HFFc6 (cell line): ENCODE results near the gene MED22. TPM values are rescaled to one million over a fixed set of nuclear protein-coding genes. Genes with fewer than 3 reads are reported as not detected.

Experiments used
- DNase-seq: peaks from one replicate; pipeline ENCODE4 v3.0.0-alpha.2; 2018
- H3K27ac Mint-ChIP-seq: 2 replicates; pipeline ENCODE4 v1.8.0; 2020; ENCODE audit warnings: mild to moderate bottlenecking, mixed read lengths
- H3K27me3 Mint-ChIP-seq: 2 replicates; pipeline ENCODE4 v1.8.0; 2021; ENCODE audit warnings: mild to moderate bottlenecking, moderate library complexity, mixed read lengths; ENCODE audit not compliant: insufficient read depth
- H3K36me3 Mint-ChIP-seq: 2 replicates; pipeline ENCODE4 v1.8.0; 2021; ENCODE audit warnings: low read depth, mixed read lengths
- H3K4me1 Mint-ChIP-seq: 2 replicates; pipeline ENCODE4 v1.8.0; 2020; ENCODE audit warnings: low read depth, mixed read lengths
- H3K4me3 Mint-ChIP-seq: 2 replicates; pipeline ENCODE4 v1.8.0; 2020; ENCODE audit warnings: mild to moderate bottlenecking, moderate library complexity, mixed read lengths
- H3K9me3 Mint-ChIP-seq: 2 replicates; pipeline ENCODE4 v1.8.0; 2020; ENCODE audit warnings: mild to moderate bottlenecking, mixed read lengths
- total RNA-seq, 6 experiments: library from RNA; stranded (reverse); fragmentation: NEBNext Ultra II Directional; extraction: Animal tissue kit (Norgen Biotek cat#: 25700); gene quantifications; 2 replicates in 1 of 6; 3 replicates in 5 of 6; pipeline ENCODE4 v1.2.3, GENCODE V29; 2021
- TF ChIP-seq, protein P1 (sequence below): fragments of 200-600 bp; sonication (generic); IDR thresholded peaks from 2 replicates; pipeline ENCODE4 v1.5.0; 2021; ENCODE audit warnings: antibody characterized with exemption, mild to moderate bottlenecking

MED22 gene
- total RNA-seq, 6 experiments from 2014 or later = 17.9 to 22.3 (median 20.8) TPM

DNA sequence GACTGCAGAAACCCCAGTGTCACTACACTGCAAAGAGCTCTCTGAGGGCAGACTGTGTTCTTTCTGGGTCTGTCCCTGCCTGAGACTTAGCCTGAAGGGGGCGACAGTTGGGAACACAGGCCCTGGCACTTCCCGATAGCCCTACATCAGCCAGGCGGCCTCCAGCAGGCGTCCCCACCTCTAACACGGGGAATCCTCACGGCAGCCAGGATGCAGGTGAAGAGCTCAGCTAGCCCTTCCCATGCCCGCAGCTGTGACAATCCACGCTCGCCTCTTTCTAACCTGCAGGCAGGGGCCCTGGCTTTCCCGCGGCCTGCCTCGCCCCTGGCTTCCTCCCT lies 5.9 kb downstream of the MED22 start:
- Mint-ChIP-seq H3K4me3 (no peak overlapping the region), H3K9me3 (no peaks in the 10 kb centered on the region), H3K27ac (no peak overlapping the region), H3K4me1 (peaks cover 9% of the 10 kb centered on the region), H3K36me3 (peaks cover 11% of the 10 kb centered on the region), H3K27me3 (no peaks in the 10 kb centered on the region)
- no peak for DNase-seq
- TF ChIP-seq, protein P1, sequence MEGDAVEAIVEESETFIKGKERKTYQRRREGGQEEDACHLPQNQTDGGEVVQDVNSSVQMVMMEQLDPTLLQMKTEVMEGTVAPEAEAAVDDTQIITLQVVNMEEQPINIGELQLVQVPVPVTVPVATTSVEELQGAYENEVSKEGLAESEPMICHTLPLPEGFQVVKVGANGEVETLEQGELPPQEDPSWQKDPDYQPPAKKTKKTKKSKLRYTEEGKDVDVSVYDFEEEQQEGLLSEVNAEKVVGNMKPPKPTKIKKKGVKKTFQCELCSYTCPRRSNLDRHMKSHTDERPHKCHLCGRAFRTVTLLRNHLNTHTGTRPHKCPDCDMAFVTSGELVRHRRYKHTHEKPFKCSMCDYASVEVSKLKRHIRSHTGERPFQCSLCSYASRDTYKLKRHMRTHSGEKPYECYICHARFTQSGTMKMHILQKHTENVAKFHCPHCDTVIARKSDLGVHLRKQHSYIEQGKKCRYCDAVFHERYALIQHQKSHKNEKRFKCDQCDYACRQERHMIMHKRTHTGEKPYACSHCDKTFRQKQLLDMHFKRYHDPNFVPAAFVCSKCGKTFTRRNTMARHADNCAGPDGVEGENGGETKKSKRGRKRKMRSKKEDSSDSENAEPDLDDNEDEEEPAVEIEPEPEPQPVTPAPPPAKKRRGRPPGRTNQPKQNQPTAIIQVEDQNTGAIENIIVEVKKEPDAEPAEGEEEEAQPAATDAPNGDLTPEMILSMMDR = no peak; the same call in 1 of the 2 replicates

DNA sequence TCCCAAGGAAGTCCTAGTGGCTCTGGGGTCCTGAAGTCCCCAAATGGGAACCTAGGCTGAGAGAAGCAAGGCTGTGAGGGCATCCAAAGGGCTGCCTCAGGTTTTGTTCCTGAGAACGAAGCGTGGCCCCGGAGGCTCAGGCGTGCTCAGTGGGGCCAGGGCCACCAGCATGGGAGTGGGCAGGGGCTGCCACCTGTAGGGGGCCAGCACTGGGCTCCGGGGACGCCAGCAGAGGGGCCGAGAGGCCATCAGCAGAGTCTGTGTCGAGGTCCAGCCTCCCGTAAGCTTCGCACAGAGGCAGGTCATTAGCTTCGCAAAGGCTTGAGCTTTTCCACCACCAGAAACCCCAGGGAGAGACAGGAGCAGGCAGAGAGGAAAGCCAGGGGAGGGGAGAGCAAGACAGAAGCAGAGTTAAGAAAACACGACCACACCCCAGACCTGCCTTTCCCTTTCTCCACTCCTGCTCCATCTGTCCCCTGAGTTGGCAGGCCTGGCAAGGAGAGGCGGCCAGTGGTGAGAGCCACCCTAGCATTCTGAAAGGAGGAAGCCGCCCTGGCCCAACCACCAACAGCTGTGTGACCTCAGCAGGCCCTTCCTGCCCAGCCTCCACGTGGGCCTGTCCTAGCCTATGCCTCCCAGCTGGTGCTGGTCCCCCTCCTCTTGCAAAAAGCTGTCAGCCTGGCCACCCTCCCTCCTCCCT lies 6.4 kb downstream of the MED22 start:
- H3K9me3 Mint-ChIP-seq = no peaks in the 10 kb centered on the region
- peaks cover 4% of the 10 kb centered on the region for H3K4me1 Mint-ChIP-seq
- DNase-seq = no peak
- TF ChIP-seq, protein P1 = no peak
- H3K27me3 Mint-ChIP-seq = no peaks in the 10 kb centered on the region
- no peak overlapping the region for H3K4me3 Mint-ChIP-seq
- H3K36me3 Mint-ChIP-seq = peaks cover 11% of the 10 kb centered on the region
- no peak overlapping the region for H3K27ac Mint-ChIP-seq

DNA sequence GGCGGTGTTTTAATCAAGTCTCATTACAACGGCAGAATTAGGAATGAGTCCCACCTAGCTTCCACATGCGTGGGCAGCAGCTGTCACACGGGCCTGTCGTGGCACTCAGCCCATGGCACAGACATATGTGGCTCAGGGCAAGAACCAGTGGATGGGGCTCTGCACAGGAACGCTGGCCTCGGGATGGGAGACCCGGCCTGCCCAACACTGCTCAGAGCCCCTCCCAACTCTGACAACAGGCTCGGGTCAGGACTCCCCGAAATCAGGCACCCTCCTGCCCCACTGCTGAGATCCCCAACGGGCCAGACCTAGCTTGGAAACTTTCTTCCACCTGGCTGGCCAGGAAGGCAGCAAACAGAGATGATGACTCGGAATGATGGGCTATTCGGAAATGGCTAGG lies 7.0 kb downstream of the MED22 start:
- no peak for DNase-seq
- Mint-ChIP-seq H3K27me3 (peaks cover 1% of the 10 kb centered on the region; the same call in 1 of the 2 replicates), H3K4me1 (no peaks in the 10 kb centered on the region), H3K27ac (no peak overlapping the region), H3K4me3 (no peak overlapping the region), H3K9me3 (no peaks in the 10 kb centered on the region), H3K36me3 (peaks cover 11% of the 10 kb centered on the region)
- TF ChIP-seq, protein P1 = no peak

DNA sequence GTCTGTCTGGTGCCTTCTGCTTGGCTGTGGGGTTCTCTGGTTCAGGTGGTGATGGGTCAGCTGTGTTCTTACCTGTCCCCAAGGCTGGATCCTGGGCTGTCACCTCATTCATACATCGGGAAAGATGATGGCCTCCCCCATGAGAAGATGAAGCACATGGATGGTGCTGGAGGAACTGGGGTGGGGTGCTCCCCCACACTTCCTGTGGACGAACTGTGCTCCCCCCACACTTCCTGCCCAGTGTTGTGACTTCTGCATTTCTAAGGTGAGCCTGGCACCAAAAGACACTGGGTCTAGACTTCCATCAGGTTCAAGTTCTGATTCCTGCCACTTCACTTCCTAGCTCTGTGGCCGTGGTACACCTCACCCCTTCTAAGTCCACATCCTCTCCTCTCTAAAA lies 7.7 kb downstream of the MED22 start:
- no peak overlapping the region for H3K27ac Mint-ChIP-seq
- TF ChIP-seq, protein P1 = no peak
- H3K27me3 Mint-ChIP-seq = peaks cover 3% of the 10 kb centered on the region; the same call in 1 of the 2 replicates
- H3K36me3 Mint-ChIP-seq = peaks cover 14% of the 10 kb centered on the region
- no peaks in the 10 kb centered on the region for H3K9me3 Mint-ChIP-seq
- no peak for DNase-seq
- H3K4me3 Mint-ChIP-seq = no peak overlapping the region
- peaks cover 2% of the 10 kb centered on the region for H3K4me1 Mint-ChIP-seq

DNA sequence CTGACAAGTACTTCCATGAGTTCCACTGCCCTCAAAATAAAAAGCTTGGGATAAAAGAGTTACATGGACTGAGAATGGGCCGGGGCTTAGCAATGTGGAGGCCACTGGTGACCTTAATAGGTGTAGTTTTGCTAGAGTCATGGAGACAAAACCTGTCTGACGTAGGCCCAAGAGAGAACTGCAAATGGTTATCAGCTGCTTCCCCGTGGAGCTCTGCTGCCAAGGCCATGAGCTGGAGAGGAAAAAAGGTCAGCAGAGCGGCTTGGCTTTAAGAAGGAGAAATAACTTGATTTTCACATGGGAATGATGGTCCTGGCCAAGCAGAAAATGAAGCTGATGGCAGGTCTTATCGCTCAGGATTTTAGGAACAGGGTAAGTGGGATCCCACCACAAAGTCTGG lies 8.3 kb downstream of the MED22 start:
- no peak for DNase-seq
- Mint-ChIP-seq H3K27ac (no peak overlapping the region), H3K27me3 (peaks cover 3% of the 10 kb centered on the region; the same call in 1 of the 2 replicates), H3K4me1 (peaks cover 7% of the 10 kb centered on the region), H3K4me3 (no peak overlapping the region), H3K9me3 (no peaks in the 10 kb centered on the region), H3K36me3 (peaks cover 19% of the 10 kb centered on the region)
- TF ChIP-seq, protein P1 = no peak
